Measurements from ENCODE around the gene LRP6. TPM values are rescaled to one million over a fixed set of nuclear protein-coding genes. Genes with fewer than 3 reads are reported as not detected.

The LRP6 gene
- total RNA-seq, 1 experiment from 2014 or later = 45.5 TPM

DNA sequence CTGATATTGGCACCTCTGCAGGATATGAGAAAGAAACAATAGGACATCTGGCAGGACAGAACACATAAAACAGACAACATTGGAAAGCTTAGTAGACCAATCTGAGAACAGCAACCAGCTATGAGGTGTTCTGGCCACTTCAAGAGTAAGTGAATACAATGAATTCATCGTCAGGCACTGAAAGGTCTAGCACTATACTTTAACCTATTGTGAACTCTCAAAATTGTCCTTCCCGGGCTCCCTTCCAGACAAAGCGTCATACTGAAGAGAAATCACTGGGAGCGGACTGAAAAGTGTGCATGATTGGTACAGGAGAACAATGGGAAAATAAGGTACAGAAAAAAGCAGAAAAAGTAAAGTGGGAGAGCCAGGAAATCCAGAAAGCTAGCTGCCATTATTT, 75.8 kb downstream of the LRP6 start:
- Histone ChIP-seq H3K36me3 (ENCODE audit: low read depth) (no peaks in the 10 kb centered on the region), H2AFZ (no peak overlapping the region), H3K4me3 (no peak overlapping the region), H3K27ac (no peak overlapping the region), H4K20me1 (ENCODE audit: insufficient read depth) (peaks cover 2% of the 10 kb centered on the region), H3K4me2 (no peak overlapping the region), H3F3A (ENCODE audit: insufficient read depth, low read depth) (peaks cover 11% of the 10 kb centered on the region; the same call in 1 of the 2 replicates), H3K27me3 (ENCODE audit: insufficient read depth, low read depth) (no peaks in the 10 kb centered on the region), H3K4me1 (replicated peaks; ENCODE audit: insufficient read depth) (0 out of 2 replicates have a peak, but pooled peaks cover 7% of the 10 kb centered on the region), H3K79me2 (ENCODE audit: low read depth) (peaks cover 31% of the 10 kb centered on the region), H3K9me2 (ENCODE audit: insufficient read depth) (no peaks in the 10 kb centered on the region), H3K9me3 (ENCODE audit: insufficient read depth, low read depth) (no peaks in the 10 kb centered on the region)
- TF ChIP-seq, protein P1, sequence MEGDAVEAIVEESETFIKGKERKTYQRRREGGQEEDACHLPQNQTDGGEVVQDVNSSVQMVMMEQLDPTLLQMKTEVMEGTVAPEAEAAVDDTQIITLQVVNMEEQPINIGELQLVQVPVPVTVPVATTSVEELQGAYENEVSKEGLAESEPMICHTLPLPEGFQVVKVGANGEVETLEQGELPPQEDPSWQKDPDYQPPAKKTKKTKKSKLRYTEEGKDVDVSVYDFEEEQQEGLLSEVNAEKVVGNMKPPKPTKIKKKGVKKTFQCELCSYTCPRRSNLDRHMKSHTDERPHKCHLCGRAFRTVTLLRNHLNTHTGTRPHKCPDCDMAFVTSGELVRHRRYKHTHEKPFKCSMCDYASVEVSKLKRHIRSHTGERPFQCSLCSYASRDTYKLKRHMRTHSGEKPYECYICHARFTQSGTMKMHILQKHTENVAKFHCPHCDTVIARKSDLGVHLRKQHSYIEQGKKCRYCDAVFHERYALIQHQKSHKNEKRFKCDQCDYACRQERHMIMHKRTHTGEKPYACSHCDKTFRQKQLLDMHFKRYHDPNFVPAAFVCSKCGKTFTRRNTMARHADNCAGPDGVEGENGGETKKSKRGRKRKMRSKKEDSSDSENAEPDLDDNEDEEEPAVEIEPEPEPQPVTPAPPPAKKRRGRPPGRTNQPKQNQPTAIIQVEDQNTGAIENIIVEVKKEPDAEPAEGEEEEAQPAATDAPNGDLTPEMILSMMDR (conservative IDR thresholded peaks at IDR 0.05) = no peak
- no peak for TF ChIP-seq EZH2 (IDR thresholded peaks at IDR 0.05; ENCODE audit: low read depth)
- ChIA-PET CTCF (no interaction called here), POLR2A (ENCODE audit: unreplicated experiment) (no interaction called here)
- DNase-seq = no peak
- BruUV-seq (replicated peaks) = no TSS peak
- intact Hi-C loops (cut with micrococcal nuclease; ENCODE audit: unreplicated experiment) = no loop called here

- Histone ChIP-seq H4K20me1 (ENCODE audit: insufficient read depth) (peaks cover 2% of the 10 kb centered on the region), H3K27ac (no peak overlapping the region), H3K36me3 (ENCODE audit: low read depth) (no peaks in the 10 kb centered on the region), H3K79me2 (ENCODE audit: low read depth) (peaks cover 31% of the 10 kb centered on the region), H3K4me2 (no peak overlapping the region), H2AFZ (no peak overlapping the region), H3K4me1 (replicated peaks; ENCODE audit: insufficient read depth) (0 out of 2 replicates have a peak, but pooled peaks cover 7% of the 10 kb centered on the region), H3K27me3 (ENCODE audit: insufficient read depth, low read depth) (no peaks in the 10 kb centered on the region), H3K9me2 (ENCODE audit: insufficient read depth) (no peaks in the 10 kb centered on the region), H3K4me3 (no peak overlapping the region), H3F3A (ENCODE audit: insufficient read depth, low read depth) (peaks cover 6% of the 10 kb centered on the region; the same call in 1 of the 2 replicates), H3K9me3 (ENCODE audit: insufficient read depth, low read depth) (no peaks in the 10 kb centered on the region)
- intact Hi-C loops (cut with micrococcal nuclease; ENCODE audit: unreplicated experiment) = no loop called here
- no peak for DNase-seq
- ChIA-PET POLR2A (ENCODE audit: unreplicated experiment) (no interaction called here), CTCF (no interaction called here)
- BruUV-seq (replicated peaks) = no TSS peak
- TF ChIP-seq, protein P1 (conservative IDR thresholded peaks at IDR 0.05) = no peak
- TF ChIP-seq EZH2 (IDR thresholded peaks at IDR 0.05; ENCODE audit: low read depth) = no peak
Measured at GRCh38 chr12:12190087-12190809, 76.6 kb downstream of the LRP6 start.

DNA sequence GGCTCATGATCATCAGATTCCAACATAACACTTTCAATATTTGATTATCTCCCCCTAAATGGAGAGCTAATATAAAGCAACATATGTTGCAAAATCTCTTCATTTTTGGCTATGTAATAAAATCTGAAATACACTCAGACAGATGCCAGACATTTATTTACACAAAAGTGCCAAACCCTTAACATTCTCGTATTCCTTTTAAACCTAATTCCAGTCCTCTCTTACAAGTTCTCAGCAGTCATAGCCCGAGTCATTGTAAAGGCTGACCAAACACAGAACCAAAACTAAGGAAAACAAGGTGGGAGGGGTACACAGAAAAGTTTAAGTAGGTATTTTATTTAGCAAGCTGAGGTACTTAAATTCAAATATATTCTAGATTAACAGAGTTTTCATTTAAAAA, 81.4 kb downstream of the LRP6 start:
- H3K4me1 ChIP-seq (replicated peaks; ENCODE audit: insufficient read depth) = no peaks in the 10 kb centered on the region
- no peak overlapping the region for H3K4me3 ChIP-seq
- ChIA-PET CTCF (no interaction called here), POLR2A (ENCODE audit: unreplicated experiment) (no interaction called here)
- intact Hi-C loops (cut with micrococcal nuclease; ENCODE audit: unreplicated experiment) = no loop called here
- BruUV-seq (replicated peaks) = no TSS peak
- H3K36me3 ChIP-seq (ENCODE audit: low read depth) = peaks cover 8% of the 10 kb centered on the region; the same call in 1 of the 2 replicates
- H3F3A ChIP-seq (ENCODE audit: insufficient read depth, low read depth) = no peaks in the 10 kb centered on the region
- H3K4me2 ChIP-seq = no peak overlapping the region
- peaks cover 2% of the 10 kb centered on the region for H4K20me1 ChIP-seq (ENCODE audit: insufficient read depth)
- no peaks in the 10 kb centered on the region for H3K9me2 ChIP-seq (ENCODE audit: insufficient read depth)
- DNase-seq = no peak
- no peaks in the 10 kb centered on the region for H3K27me3 ChIP-seq (ENCODE audit: insufficient read depth, low read depth)
- no peaks in the 10 kb centered on the region for H3K9me3 ChIP-seq (ENCODE audit: insufficient read depth, low read depth)
- H2AFZ ChIP-seq = no peak overlapping the region
- no peak for TF ChIP-seq EZH2 (IDR thresholded peaks at IDR 0.05; ENCODE audit: low read depth)
- TF ChIP-seq, protein P1 (conservative IDR thresholded peaks at IDR 0.05) = no peak
- H3K27ac ChIP-seq = no peak overlapping the region
- H3K79me2 ChIP-seq (ENCODE audit: low read depth) = 0 out of 2 replicates have a peak, but pooled peaks cover 9% of the 10 kb centered on the region

Measured in PC-9 (cell line).